Ovary (tissue), 3 donors: Measurements from ENCODE around the gene C4orf50.

Experiments used
- CTCF ChIP-seq, 3 donors: fragments of 450-650 bp in 2 of 3; fragments of 200-600 bp in 1 of 3; IDR thresholded peaks; one replicate each; pipeline versions ENCODE4 v1.5.1 to v1.8.0; 2016 to 2022; ENCODE audit warnings: antibody characterized with exemption in 3 of 3, mild to moderate bottlenecking in 1 of 3
- EP300 ChIP-seq: sonication (generic); formaldehyde crosslinking; IDR thresholded peaks from one replicate; pipeline ENCODE4 v1.6.1; 2017; ENCODE audit warnings: antibody characterized with exemption
- POLR2A ChIP-seq: fragments of 450-650 bp; IDR thresholded peaks from one replicate; pipeline ENCODE4 v1.6.1; 2017; ENCODE audit warnings: antibody characterized with exemption, mild to moderate bottlenecking, moderate library complexity
- donor health status: DM: no; HTN: no; CAD: no.

DNA sequence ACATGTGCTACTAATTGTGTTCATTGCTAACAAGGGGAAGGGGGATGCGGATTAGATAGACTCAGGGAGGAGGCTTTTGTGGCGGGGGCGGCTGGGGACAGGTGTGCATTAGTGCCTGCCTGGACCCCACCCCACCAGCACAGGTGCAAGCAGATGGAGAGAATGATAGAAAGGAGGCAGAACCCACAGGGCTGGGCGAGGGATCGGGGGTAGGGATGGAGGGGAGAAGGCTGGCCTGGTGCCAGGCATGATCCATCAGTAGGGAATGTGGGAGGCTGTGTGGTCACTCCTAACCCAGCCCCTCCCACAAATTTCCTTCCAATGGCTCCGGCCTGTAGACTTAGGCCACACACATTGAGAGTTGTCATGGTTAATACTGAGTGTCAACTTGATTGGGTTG, 94.9 kb downstream of the C4orf50 start:
- no peak for TF ChIP-seq CTCF (IDR thresholded peaks at IDR 0.05)
- TF ChIP-seq EP300 = no peak
- no peak for TF ChIP-seq POLR2A
